Naive thymus-derived CD4-positive, alpha-beta T cell (primary cell): Measurements from ENCODE around the gene GALNT12. TPM values are rescaled to one million over a fixed set of nuclear protein-coding genes. Genes with fewer than 3 reads are reported as not detected.
A peak's percentile ranks its signal among the peaks of the same experiment; 100 is the strongest.

Experiments used
- ATAC-seq: fragments of 150-1000 bp; cut with Tn5 transposase; 2 replicates; pipeline ENCODE4 v1.10.0; 2021; ENCODE audit warnings: mild to moderate bottlenecking, moderate library complexity
- CTCF ChIA-PET: fragments of 350-600 bp; sonication (Branson Sonifier 250); formaldehyde crosslinking; loops from one replicate; lab custom pipeline; 2021; ENCODE audit warnings: antibody characterized with exemption; lab: Charles Lee
- POLR2A ChIA-PET: fragments of 350-600 bp; sonication (Branson Sonifier 250); formaldehyde crosslinking; loops from one replicate; lab custom pipeline; 2021; ENCODE audit warnings: antibody characterized with exemption, inconsistent platforms; lab: Charles Lee
- DNase-seq, 9 donors: peaks; one replicate each; pipeline versions ENCODE4 v3.0.0 to v3.0.0-alpha.2; 2020 to 2022; ENCODE audit warnings: mixed read lengths in 1 of 9
- H3K27ac ChIP-seq: one replicate; pipeline ENCODE4 v1.7.0; 2013; ENCODE audit warnings: mild to moderate bottlenecking, low read depth, low read length, moderate library complexity
- H3K27me3 ChIP-seq, 2 donors: one replicate each; pipeline ENCODE4 v1.7.0; 2013; ENCODE audit warnings: low read length in 2 of 2, mild to moderate bottlenecking in 2 of 2, moderate library complexity in 2 of 2; ENCODE audit not compliant: control insufficient read depth in 2 of 2, insufficient read depth in 2 of 2
- H3K36me3 ChIP-seq, 3 experiments: 1 replicate in 2 of 3; 2 replicates in 1 of 3; pipeline ENCODE4 v1.7.0; 2013; ENCODE audit warnings: low read length in 3 of 3, mild to moderate bottlenecking in 3 of 3, moderate library complexity in 1 of 3; ENCODE audit not compliant: insufficient read depth in 3 of 3, control insufficient read depth in 2 of 3
- H3K4me1 ChIP-seq, 2 donors: one replicate each; pipeline ENCODE4 v1.7.0; 2013; ENCODE audit warnings: low read length in 2 of 2, mild to moderate bottlenecking in 2 of 2, moderate library complexity in 1 of 2; ENCODE audit not compliant: control insufficient read depth in 2 of 2, insufficient read depth in 2 of 2
- H3K4me3 ChIP-seq: 2 replicates; pipeline ENCODE4 v1.7.0; 2013; ENCODE audit warnings: mild to moderate bottlenecking, low read length
- H3K9me3 ChIP-seq, 3 experiments: 1 replicate in 2 of 3; 2 replicates in 1 of 3; pipeline ENCODE4 v1.7.0; 2013; ENCODE audit warnings: low read length in 3 of 3; ENCODE audit not compliant: control insufficient read depth in 2 of 3
- H3K27ac Mint-ChIP-seq, 9 donors: one replicate each; pipeline ENCODE4 v1.8.0; 2020 to 2022; ENCODE audit warnings: mixed read lengths in 9 of 9, mild to moderate bottlenecking in 8 of 9, moderate library complexity in 5 of 9, inconsistent platforms in 2 of 9
- H3K27me3 Mint-ChIP-seq, 5 donors: one replicate each; pipeline ENCODE4 v1.8.0; 2021 to 2022; ENCODE audit warnings: mixed read lengths in 5 of 5, mild to moderate bottlenecking in 1 of 5
- H3K36me3 Mint-ChIP-seq, 5 donors: one replicate each; pipeline ENCODE4 v1.8.0; 2020 to 2022; ENCODE audit warnings: mixed read lengths in 5 of 5, mild to moderate bottlenecking in 3 of 5, inconsistent platforms in 1 of 5
- H3K4me1 Mint-ChIP-seq, 7 donors: one replicate each; pipeline ENCODE4 v1.8.0; 2020 to 2022; ENCODE audit warnings: mixed read lengths in 7 of 7, mild to moderate bottlenecking in 3 of 7, inconsistent platforms in 1 of 7
- H3K4me3 Mint-ChIP-seq, 10 donors: one replicate each; pipeline ENCODE4 v1.8.0; 2020 to 2022; ENCODE audit warnings: mild to moderate bottlenecking in 10 of 10, mixed read lengths in 10 of 10, moderate library complexity in 6 of 10, inconsistent platforms in 2 of 10
- H3K9me3 Mint-ChIP-seq, 11 donors: one replicate each; pipeline ENCODE4 v1.8.0; 2020 to 2022; ENCODE audit warnings: mixed read lengths in 11 of 11, mild to moderate bottlenecking in 4 of 11, inconsistent platforms in 1 of 11, moderate library complexity in 1 of 11
- intact Hi-C, 2 donors: fragments of 100-400 bp; cut with micrococcal nuclease; formaldehyde crosslinking; loops; one replicate each; pipeline ENCODE4 v1.15.1; 2023
- polyA plus RNA-seq, 2 donors: library from polyadenylated mRNA; unstranded; fragments of 300-500 nt; fragmentation: Illumina TruSeq; gene quantifications; one replicate each; pipeline ENCODE4 v1.2.3, GENCODE V29; 2021
- total RNA-seq, 6 experiments: library from RNA in 5 of 6; stranded (reverse) in 5 of 6; gene quantifications; 1 replicate in 5 of 6; 2 replicates in 1 of 6; pipeline ENCODE4 v1.2.3 and lab custom pipeline; 2021 to 2026

The GALNT12 gene
- total and polyA plus RNA-seq, 7 experiments from 2014 or later, result 3.1 to 14.3 (median 10.1) TPM

DNA sequence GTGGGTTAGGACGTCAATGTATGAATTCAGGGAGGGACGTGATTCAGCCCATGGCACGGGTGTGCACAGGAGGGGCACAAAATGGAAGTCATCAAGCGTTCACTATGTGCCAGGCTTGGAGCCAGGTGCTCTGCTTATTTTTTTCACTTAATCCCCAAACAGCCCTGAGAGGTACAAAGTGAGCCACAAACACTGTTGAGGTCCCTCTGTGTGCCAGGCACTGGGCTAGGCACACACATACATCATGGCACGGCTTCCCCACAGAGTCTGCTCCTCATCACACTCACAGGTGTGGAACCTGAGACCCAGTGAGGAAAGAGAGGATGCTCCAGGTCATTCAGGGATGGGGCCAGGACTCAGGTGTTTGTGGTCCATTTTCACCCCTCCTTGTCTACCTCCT, 68.1 kb downstream of the GALNT12 start:
- Histone ChIP-seq H3K4me3 (no peak overlapping the region), H3K27me3 (no peaks in the 10 kb centered on the region), H3K36me3 (no peaks in the 10 kb centered on the region), H3K9me3 (no peaks in the 10 kb centered on the region), H3K4me1 (no peaks in the 10 kb centered on the region), H3K27ac (no peak overlapping the region)
- Mint-ChIP-seq H3K27ac (no peak overlapping the region), H3K4me1 (peaks cover 0 to 3% (median 0%) of the 10 kb centered on the region in 7 donors), H3K36me3 (peaks cover 0 to 7% (median 0%) of the 10 kb centered on the region in 5 donors), H3K27me3 (peaks cover 0 to 25% (median 12%) of the 10 kb centered on the region in 5 donors), H3K9me3 (peaks cover 0 to 4% (median 0%) of the 10 kb centered on the region in 11 donors), H3K4me3 (no peak overlapping the region)
- intact Hi-C loops, result no loop called here
- ATAC-seq (no peak), DNase-seq (no peak)
- CTCF ChIA-PET, result no interaction called here
- POLR2A ChIA-PET, result no interaction called here

DNA sequence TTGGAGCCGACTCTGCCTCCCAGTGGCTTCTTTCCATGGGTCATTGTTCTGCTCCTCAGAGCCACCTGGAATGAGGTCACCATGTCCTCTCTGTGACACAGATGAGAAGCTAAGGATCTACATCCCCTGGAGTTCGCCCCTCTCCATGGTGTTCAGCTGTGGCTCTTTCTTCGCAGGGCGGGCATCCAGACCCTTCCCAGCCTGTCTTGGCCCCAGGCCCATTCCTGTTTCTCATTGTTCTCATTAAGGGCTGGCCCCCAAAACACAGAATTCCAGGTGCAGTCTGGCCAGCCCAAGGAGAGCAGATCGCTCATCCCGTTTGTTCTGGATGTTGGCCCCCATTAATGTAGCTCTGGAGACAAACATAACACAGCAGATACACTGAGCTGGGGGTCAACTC, 69.8 kb downstream of the GALNT12 start:
- H3K9me3 Mint-ChIP-seq, result no peaks in the 10 kb centered on the region
- CTCF ChIA-PET, result no interaction called here
- peaks cover 7 to 22% (median 20%) of the 10 kb centered on the region in 5 donors for H3K27me3 Mint-ChIP-seq
- Histone ChIP-seq H3K4me3 (no peak overlapping the region), H3K27me3 (no peaks in the 10 kb centered on the region), H3K4me1 (no peaks in the 10 kb centered on the region), H3K9me3 (no peaks in the 10 kb centered on the region), H3K36me3 (no peaks in the 10 kb centered on the region), H3K27ac (no peak overlapping the region)
- intact Hi-C loops, result no loop called here
- ATAC-seq, result no peak
- POLR2A ChIA-PET, result no interaction called here
- peaks cover 0 to 7% (median 0%) of the 10 kb centered on the region in 5 donors for H3K36me3 Mint-ChIP-seq
- no peaks in the 10 kb centered on the region for H3K4me1 Mint-ChIP-seq
- no peak for DNase-seq
- H3K27ac Mint-ChIP-seq, result no peak overlapping the region
- no peak overlapping the region for H3K4me3 Mint-ChIP-seq

DNA sequence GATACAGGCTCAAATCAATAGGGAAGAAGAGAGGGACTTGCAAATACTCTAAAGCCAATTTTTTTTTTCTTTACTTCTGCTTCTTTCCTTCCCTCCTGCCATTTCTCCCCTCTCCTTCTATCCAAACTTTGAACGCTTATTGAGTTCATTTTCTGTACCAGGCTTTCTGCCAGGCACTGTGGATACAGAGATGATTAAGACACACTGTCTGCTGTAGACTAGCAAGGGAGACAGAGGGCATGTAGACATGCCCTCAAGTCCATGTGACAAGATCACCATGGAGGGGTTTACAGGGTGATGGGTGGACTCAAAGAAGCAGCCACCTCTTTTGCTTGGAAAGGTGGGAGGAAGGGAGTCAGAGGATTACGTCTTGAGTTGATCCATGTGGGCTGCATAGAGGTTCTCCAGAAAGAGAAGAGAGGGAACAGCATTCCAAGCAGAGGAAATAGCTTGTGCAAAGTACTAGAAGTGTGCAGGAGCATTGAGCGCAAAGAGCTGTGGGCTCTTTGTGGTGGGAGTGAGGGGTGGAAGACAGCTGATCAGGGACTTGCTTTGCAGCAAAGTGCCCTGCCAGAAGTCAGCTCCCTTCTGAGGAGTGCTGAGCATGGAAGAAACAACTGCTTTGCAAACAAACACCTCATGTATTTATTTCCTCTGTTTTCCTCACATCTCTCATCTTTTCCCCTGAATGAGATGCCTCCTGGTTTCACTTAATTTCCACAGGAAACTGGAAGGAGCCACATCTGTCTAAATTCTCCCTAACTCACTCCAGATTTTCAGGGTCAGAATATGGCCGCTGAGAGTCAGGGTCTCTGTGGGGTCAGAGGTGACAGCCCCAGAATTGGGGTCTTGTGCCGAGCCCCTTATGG, 71.9 kb downstream of the GALNT12 start:
- Mint-ChIP-seq H3K4me1 (no peaks in the 10 kb centered on the region), H3K4me3 (no peak overlapping the region), H3K27ac (no peak overlapping the region), H3K36me3 (peaks cover 0 to 3% (median 0%) of the 10 kb centered on the region in 5 donors), H3K27me3 (peaks cover 7 to 32% (median 24%) of the 10 kb centered on the region in 5 donors), H3K9me3 (no peaks in the 10 kb centered on the region)
- Histone ChIP-seq H3K27me3 (no peaks in the 10 kb centered on the region), H3K4me1 (no peaks in the 10 kb centered on the region), H3K27ac (no peak overlapping the region), H3K36me3 (no peaks in the 10 kb centered on the region), H3K4me3 (no peak overlapping the region), H3K9me3 (no peaks in the 10 kb centered on the region)
- ATAC-seq, result no peak
- no peak for DNase-seq
- intact Hi-C loops, result no loop called here
- ChIA-PET CTCF (no interaction called here), POLR2A (no interaction called here)

DNA sequence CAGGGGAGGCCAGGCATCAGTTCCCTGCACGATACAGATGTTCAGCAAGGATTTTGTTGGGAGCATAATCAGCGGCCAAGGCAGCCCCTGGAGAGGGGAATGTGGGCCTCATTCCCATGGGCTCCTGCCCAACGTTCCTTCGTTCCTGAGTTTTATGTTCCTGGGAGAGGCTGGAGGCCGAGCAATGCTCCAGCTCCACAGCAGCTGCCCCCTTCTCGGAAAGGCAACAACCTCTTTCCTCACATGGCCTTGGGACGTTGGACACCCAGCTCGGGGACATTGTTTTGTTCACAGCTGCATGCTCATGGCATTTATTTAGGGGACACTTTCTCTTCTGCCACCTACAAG, 72.5 kb downstream of the GALNT12 start:
- Histone ChIP-seq H3K27ac (no peak overlapping the region), H3K27me3 (no peaks in the 10 kb centered on the region), H3K9me3 (no peaks in the 10 kb centered on the region), H3K4me1 (no peaks in the 10 kb centered on the region), H3K4me3 (no peak overlapping the region), H3K36me3 (no peaks in the 10 kb centered on the region)
- Mint-ChIP-seq H3K4me1 (no peaks in the 10 kb centered on the region), H3K36me3 (peaks cover 0 to 3% (median 0%) of the 10 kb centered on the region in 5 donors), H3K9me3 (no peaks in the 10 kb centered on the region), H3K27ac (no peak overlapping the region), H3K27me3 (peaks cover 7 to 38% (median 24%) of the 10 kb centered on the region in 5 donors), H3K4me3 (no peak overlapping the region)
- DNase-seq, result no peak
- ChIA-PET CTCF (no interaction called here), POLR2A (no interaction called here)
- no peak for ATAC-seq
- intact Hi-C loops, result no loop called here

DNA sequence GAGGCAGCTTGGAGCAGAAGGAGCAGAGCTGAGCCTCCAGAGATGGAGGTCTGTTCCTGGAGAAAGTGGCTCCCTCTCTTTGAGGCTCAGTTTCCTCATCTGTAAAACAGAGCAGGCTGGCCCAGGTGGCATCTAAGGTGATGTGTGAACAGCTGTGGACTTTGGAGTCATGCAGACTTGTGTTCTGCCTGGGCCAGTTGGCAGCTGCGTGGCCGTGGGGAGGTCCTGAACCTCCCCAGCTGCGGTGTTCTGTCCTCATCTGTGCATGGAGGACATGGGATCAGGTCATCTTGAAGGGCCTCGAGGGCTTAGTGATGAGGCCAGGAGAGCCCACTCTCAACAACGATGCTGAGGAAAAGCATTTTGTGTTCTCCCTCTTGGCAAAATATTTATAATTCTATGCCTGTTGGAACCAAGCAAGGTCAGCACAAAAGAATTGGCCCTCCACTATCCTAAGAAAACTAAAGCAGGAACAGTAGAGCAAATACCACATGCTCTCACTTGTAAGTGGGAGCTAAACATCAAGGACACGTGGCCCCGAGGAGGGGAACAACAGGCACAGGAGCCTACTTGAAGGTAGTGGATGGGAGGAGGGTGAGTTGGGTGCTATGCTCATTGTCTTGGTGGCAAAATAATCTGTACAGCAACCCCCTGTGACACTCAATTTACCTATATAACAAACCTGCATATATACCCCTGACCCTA, 73.0 kb downstream of the GALNT12 start:
- H3K27ac ChIP-seq, result no peak overlapping the region
- ChIA-PET CTCF (no interaction called here), POLR2A (no interaction called here)
- H3K9me3 ChIP-seq, result no peaks in the 10 kb centered on the region
- no peaks in the 10 kb centered on the region for H3K4me1 ChIP-seq
- H3K27me3 Mint-ChIP-seq, result peaks cover 7 to 43% (median 24%) of the 10 kb centered on the region in 5 donors
- ATAC-seq (no peak), DNase-seq (no peak)
- no peaks in the 10 kb centered on the region for H3K36me3 Mint-ChIP-seq
- H3K9me3 Mint-ChIP-seq, result no peaks in the 10 kb centered on the region
- intact Hi-C loops, result no loop called here
- H3K4me3 ChIP-seq, result no peak overlapping the region
- no peak overlapping the region for H3K27ac Mint-ChIP-seq
- no peak overlapping the region for H3K4me3 Mint-ChIP-seq
- no peaks in the 10 kb centered on the region for H3K27me3 ChIP-seq
- no peaks in the 10 kb centered on the region for H3K36me3 ChIP-seq
- no peaks in the 10 kb centered on the region for H3K4me1 Mint-ChIP-seq

DNA sequence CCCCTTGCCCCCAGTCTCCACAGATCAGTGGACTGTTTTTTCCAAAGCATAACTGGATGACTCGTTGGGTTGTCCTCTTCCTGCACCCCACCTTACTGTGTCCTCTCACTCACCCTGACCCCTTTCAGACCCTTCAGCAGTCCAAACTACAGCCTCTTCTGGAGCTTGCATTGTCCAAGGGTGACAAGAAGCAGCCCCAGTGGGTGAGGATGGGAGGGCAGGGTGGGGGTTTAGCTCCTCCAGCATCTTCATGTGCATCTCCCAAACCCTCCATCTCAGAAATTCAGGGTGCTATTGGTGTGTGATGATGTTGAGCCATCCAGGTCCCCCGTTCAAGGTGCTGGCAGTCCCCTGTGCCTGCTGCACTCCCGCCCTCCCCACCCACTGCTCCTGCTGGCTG, 73.9 kb downstream of the GALNT12 start:
- peaks cover 7 to 44% (median 22%) of the 10 kb centered on the region in 5 donors for H3K27me3 Mint-ChIP-seq
- peak overlapping the region in 1 of 9 donors; percentile 9 for H3K27ac Mint-ChIP-seq
- Histone ChIP-seq H3K4me1 (no peaks in the 10 kb centered on the region), H3K27ac (no peak overlapping the region), H3K9me3 (no peaks in the 10 kb centered on the region), H3K36me3 (no peaks in the 10 kb centered on the region), H3K4me3 (no peak overlapping the region), H3K27me3 (no peaks in the 10 kb centered on the region)
- no peaks in the 10 kb centered on the region for H3K9me3 Mint-ChIP-seq
- CTCF ChIA-PET, result no interaction called here
- H3K4me3 Mint-ChIP-seq, result no peak overlapping the region
- intact Hi-C loops, result no loop called here
- ATAC-seq, result no peak
- H3K36me3 Mint-ChIP-seq, result no peaks in the 10 kb centered on the region
- POLR2A ChIA-PET, result no interaction called here
- no peaks in the 10 kb centered on the region for H3K4me1 Mint-ChIP-seq
- DNase-seq, result no peak
